ENCODE results near the gene PPP1R27. TPM values are rescaled to one million over a fixed set of nuclear protein-coding genes. Genes with fewer than 3 reads are reported as not detected.

Gene PPP1R27
- total and polyA plus RNA-seq, 2 donors (not counting 3 experiments of a cell fraction or from before 2014, with no cell fraction given) = not detected

GRCh38 chr17:81844887-81845286, 10.0 kb upstream of the PPP1R27 start:
- no peaks in the 10 kb centered on the region for H3K27me3 ChIP-seq (ENCODE audit: control insufficient read depth in 2 of 2, insufficient read depth in 2 of 2, low read length in 2 of 2)
- DNase-seq (ENCODE audit: low read depth, low spot score) (no peak), FAIRE-seq (no peak)
- peaks cover 24 to 52% of the 10 kb centered on the region in 2 experiments for H3K36me3 ChIP-seq (ENCODE audit: control insufficient read depth in 2 of 2, extremely low read depth in 1 of 2, insufficient read depth in 2 of 2, low read length in 2 of 2)
- no peaks in the 10 kb centered on the region for H4K20me1 ChIP-seq (replicated peaks; ENCODE audit: control insufficient read depth, extremely low read depth, insufficient read depth, low read length)
- no peak overlapping the region for H3K4me3 ChIP-seq (replicated peaks in 1 of 3; ENCODE audit: insufficient read depth in 1 of 3, low read depth in 1 of 3, low read length in 3 of 3)
- no peaks in the 10 kb centered on the region for H3K9me1 ChIP-seq (replicated peaks; ENCODE audit: control insufficient read depth, extremely low read depth, insufficient read depth, low read length)
- no peak overlapping the region for H3K4me2 ChIP-seq (ENCODE audit: insufficient read depth, low read length)
- TF ChIP-seq POLR2A (IDR thresholded peaks at IDR 0.05; ENCODE audit: low read depth, low read length) (no peak), CTCF (IDR thresholded peaks at IDR 0.05; ENCODE audit: extremely low read depth in 1 of 2, insufficient read depth in 1 of 2, low read depth in 1 of 2, low read length in 2 of 2) (no peak), MYC (IDR thresholded peaks at IDR 0.05; ENCODE audit: low read depth, low read length) (no peak), MAX (IDR thresholded peaks at IDR 0.05; ENCODE audit: insufficient read depth, insufficient read length) (no peak), JUN (IDR thresholded peaks at IDR 0.05; ENCODE audit: borderline replicate concordance, insufficient read depth, insufficient read length, low read depth) (no peak), POLR2AphosphoS5 (IDR thresholded peaks at IDR 0.05; ENCODE audit: insufficient read depth, low read depth, low read length) (no peak), EZH2 (IDR thresholded peaks at IDR 0.05; ENCODE audit: borderline replicate concordance, low read depth, low read length, severe bottlenecking) (no peak), GATA2 (IDR thresholded peaks at IDR 0.05; ENCODE audit: insufficient read depth, insufficient read length, low read depth, low read length) (no peak), FOS (IDR thresholded peaks at IDR 0.05; ENCODE audit: borderline replicate concordance, insufficient read depth, low read length) (no peak)
- dilution Hi-C loops (cut with MboI; ENCODE audit: extremely low pct_ligation_motif_present, low sequenced_read_pairs) = no loop called here
- H3K27ac ChIP-seq (ENCODE audit: insufficient read depth, low read depth, low read length) = no peak overlapping the region
- intact Hi-C loops (cut with micrococcal nuclease) = no loop called here
- no peak overlapping the region for H3K9ac ChIP-seq (replicated peaks; ENCODE audit: extremely low read depth, insufficient read depth, low read length)
- no peak overlapping the region for H2AFZ ChIP-seq (ENCODE audit: low read depth, low read length)
- H3K79me2 ChIP-seq (ENCODE audit: control insufficient read depth, insufficient read depth, low read length) = no peaks in the 10 kb centered on the region
- no peaks in the 10 kb centered on the region for H3K9me3 ChIP-seq (replicated peaks; ENCODE audit: control insufficient read depth, insufficient read depth, low read length)
- CTCF ChIA-PET = no interaction called here
- H3K4me1 ChIP-seq (ENCODE audit: control insufficient read depth, extremely low read depth, insufficient read depth, low read length) = no peaks in the 10 kb centered on the region
- POLR2A ChIA-PET = no interaction called here
- BruUV-seq (replicated peaks) = no TSS peak

Measured in endothelial cell of umbilical vein (primary cell).